Colonic mucosa (tissue), 4 donors: ENCODE results near the gene LRIT1. TPM values are rescaled to one million over a fixed set of nuclear protein-coding genes. Genes with fewer than 3 reads are reported as not detected.

Source experiments
- DNase-seq: peaks from one replicate; pipeline ENCODE4 v3.0.0-alpha.2; 2020
- H3K27ac ChIP-seq: fragments of 200-600 bp; one replicate; pipeline ENCODE4 v1.8.0; 2021
- H3K27me3 ChIP-seq: fragments of 200-600 bp; one replicate; pipeline ENCODE4 v1.8.0; 2021
- H3K36me3 ChIP-seq: fragments of 200-600 bp; one replicate; pipeline ENCODE4 v1.8.0; 2021
- H3K4me1 ChIP-seq: fragments of 200-600 bp; one replicate; pipeline ENCODE4 v1.8.0; 2021; ENCODE audit warnings: mild to moderate bottlenecking
- H3K4me3 ChIP-seq: fragments of 200-600 bp; one replicate; pipeline ENCODE4 v1.8.0; 2021
- H3K9ac ChIP-seq, 2 donors: one replicate each; pipeline ENCODE4 v1.7.0; 2013; ENCODE audit warnings: control low read depth in 2 of 2, low read depth in 2 of 2, low read length in 2 of 2
- H3K9me3 ChIP-seq: fragments of 200-600 bp; one replicate; pipeline ENCODE4 v1.8.0; 2021
- intact Hi-C: fragments of 100-400 bp; cut with DNase I; formaldehyde crosslinking; loops from one replicate; pipeline ENCODE4 v1.14.1; 2022
- total RNA-seq, 2 donors: library from RNA; stranded (reverse); fragmentation: NEBNext Ultra II Directional in 1 of 2; extraction: Animal tissue kit (Norgen Biotek cat#: 25700) in 1 of 2; gene quantifications; one replicate each; pipeline ENCODE4 v1.2.1, GENCODE V29; 2021
- TF ChIP-seq, protein P1 (sequence below): fragments of 200-600 bp; IDR thresholded peaks from one replicate; pipeline ENCODE4 v1.8.0; 2022; ENCODE audit warnings: antibody characterized with exemption, mild to moderate bottlenecking
- donor health status: healthy.
- donor health status: DM: no; HTN: no; CAD: no.
- donor health status: DM: no; HTN: no; CAD: no.

The LRIT1 gene
- total RNA-seq, 2 donors from 2014 or later, result not detected

DNA sequence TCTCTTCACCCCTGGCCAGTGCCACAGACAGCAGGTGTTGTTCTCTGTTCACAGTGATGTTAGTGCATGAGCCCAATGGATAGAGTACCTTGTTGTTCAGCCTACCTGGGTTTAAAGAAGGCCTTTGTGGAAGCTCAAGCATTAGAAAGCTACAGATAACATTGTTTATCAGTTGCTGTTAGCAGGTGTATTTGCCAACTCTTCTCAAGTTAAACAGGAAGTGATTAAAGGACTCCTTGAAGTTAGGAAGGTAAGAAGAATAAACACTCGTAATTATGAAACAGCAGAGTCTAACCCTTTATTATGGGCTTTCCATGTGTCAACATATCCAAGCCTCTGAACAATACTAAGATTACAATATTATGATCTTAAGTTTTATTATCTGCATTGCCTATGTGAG lies 29.4 kb upstream of the LRIT1 start:
- Histone ChIP-seq H3K36me3 (no peaks in the 10 kb centered on the region), H3K27me3 (no peaks in the 10 kb centered on the region), H3K9ac (no peak overlapping the region), H3K27ac (no peak overlapping the region), H3K9me3 (no peaks in the 10 kb centered on the region), H3K4me3 (no peak overlapping the region), H3K4me1 (no peaks in the 10 kb centered on the region)
- intact Hi-C loops, result no loop called here
- no peak for DNase-seq
- TF ChIP-seq, protein P1, sequence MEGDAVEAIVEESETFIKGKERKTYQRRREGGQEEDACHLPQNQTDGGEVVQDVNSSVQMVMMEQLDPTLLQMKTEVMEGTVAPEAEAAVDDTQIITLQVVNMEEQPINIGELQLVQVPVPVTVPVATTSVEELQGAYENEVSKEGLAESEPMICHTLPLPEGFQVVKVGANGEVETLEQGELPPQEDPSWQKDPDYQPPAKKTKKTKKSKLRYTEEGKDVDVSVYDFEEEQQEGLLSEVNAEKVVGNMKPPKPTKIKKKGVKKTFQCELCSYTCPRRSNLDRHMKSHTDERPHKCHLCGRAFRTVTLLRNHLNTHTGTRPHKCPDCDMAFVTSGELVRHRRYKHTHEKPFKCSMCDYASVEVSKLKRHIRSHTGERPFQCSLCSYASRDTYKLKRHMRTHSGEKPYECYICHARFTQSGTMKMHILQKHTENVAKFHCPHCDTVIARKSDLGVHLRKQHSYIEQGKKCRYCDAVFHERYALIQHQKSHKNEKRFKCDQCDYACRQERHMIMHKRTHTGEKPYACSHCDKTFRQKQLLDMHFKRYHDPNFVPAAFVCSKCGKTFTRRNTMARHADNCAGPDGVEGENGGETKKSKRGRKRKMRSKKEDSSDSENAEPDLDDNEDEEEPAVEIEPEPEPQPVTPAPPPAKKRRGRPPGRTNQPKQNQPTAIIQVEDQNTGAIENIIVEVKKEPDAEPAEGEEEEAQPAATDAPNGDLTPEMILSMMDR, result no peak

DNA sequence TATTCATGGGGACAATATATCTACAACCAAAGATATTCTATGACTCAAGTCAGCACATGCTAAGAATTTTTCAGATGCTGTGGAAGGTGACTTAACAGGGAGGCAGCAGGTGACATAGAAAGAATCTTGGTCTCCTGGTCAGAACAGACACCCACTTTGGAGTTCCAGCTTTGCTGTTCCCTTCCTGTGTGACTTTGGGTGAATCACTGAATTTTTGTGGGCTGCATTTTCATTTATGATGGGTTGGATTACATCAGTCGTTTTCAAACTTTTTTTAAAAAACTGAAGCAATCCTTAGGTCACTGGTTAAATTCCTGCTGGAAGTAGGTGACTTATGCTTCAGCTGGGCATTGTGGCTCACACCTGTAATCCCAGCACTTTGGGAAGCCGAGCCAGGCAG lies 28.4 kb upstream of the LRIT1 start:
- Histone ChIP-seq H3K27me3 (no peaks in the 10 kb centered on the region), H3K9me3 (no peaks in the 10 kb centered on the region), H3K4me1 (no peaks in the 10 kb centered on the region), H3K36me3 (no peaks in the 10 kb centered on the region), H3K27ac (no peak overlapping the region), H3K9ac (no peak overlapping the region), H3K4me3 (no peak overlapping the region)
- intact Hi-C loops, result loop anchor here (10.0 kb wide), 1 partner anchor 105 kb away; no protein-coding TSS in a partner anchor
- DNase-seq, result no peak
- TF ChIP-seq, protein P1, result no peak

DNA sequence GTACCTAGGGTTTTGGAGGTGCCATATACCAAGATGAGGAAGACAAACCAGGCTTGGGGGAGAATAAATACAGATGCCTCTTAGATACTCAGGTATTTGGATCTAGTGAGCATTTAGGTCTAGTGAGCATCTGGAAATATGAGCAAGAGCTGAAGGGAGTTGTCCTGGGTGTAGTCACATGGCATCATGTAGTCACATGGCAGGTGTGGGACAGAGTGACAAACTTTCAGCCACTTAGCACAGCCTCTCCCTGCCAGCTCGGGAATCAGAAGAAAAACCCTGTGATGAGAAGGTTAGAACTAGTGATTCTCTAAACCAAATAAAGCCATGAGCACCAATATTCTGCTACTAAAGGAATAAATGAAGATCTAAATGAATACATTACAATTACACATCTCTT lies 27.8 kb upstream of the LRIT1 start:
- Histone ChIP-seq H3K36me3 (no peaks in the 10 kb centered on the region), H3K4me1 (no peaks in the 10 kb centered on the region)
- intact Hi-C loops, result loop anchor here (10.0 kb wide), 1 partner anchor 106 kb away; no protein-coding TSS in a partner anchor

DNA sequence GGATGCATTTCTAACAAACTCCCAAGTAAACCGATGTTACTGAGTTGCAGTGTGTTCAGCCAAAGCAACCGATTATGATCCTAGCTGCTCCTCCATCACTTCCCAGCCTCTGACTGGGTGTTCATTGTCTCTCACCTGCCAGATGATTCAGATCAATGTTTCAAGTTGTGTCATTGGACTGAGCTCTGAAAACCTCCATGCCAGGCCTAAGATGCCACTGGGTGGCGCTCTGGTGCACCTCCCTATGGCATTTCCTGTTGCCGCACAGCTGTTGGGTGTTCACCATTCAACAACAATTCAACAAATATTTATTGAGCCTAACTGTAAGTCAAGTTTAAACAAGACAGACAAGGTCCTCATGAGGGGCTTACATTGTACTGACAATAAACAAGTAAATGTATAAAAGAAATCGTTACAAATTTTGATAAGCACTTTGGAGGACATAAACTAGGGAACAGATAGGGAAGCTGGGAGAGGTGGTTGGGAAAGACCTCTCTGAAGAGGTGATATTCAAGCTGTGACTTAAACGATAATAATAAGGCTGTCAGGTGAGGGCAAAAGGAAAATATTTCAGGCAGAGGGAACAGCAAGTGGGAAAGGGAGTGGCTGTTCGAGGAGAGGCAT lies 26.3 kb upstream of the LRIT1 start:
- H3K9ac ChIP-seq, result no peak overlapping the region
- intact Hi-C loops, result loop anchor here (10.0 kb wide), 1 partner anchor 107 kb away; no protein-coding TSS in a partner anchor
- H3K36me3 ChIP-seq, result no peaks in the 10 kb centered on the region
- H3K9me3 ChIP-seq, result no peaks in the 10 kb centered on the region
- peak overlapping the region; percentile 3 for H3K27ac ChIP-seq
- H3K4me1 ChIP-seq, result no peaks in the 10 kb centered on the region
- TF ChIP-seq, protein P1, result peak; percentile 59
- no peaks in the 10 kb centered on the region for H3K27me3 ChIP-seq
- no peak overlapping the region for H3K4me3 ChIP-seq
- peak; percentile 77 for DNase-seq

More for the DNA sequence above, 27.8 kb upstream of the LRIT1 start:
- no peak overlapping the region for H3K27ac ChIP-seq
- H3K27me3 ChIP-seq, result no peaks in the 10 kb centered on the region
- no peak overlapping the region for H3K4me3 ChIP-seq
- TF ChIP-seq, protein P1, result no peak
- no peak for DNase-seq
- H3K9ac ChIP-seq, result no peak overlapping the region
- H3K9me3 ChIP-seq, result no peaks in the 10 kb centered on the region

DNA sequence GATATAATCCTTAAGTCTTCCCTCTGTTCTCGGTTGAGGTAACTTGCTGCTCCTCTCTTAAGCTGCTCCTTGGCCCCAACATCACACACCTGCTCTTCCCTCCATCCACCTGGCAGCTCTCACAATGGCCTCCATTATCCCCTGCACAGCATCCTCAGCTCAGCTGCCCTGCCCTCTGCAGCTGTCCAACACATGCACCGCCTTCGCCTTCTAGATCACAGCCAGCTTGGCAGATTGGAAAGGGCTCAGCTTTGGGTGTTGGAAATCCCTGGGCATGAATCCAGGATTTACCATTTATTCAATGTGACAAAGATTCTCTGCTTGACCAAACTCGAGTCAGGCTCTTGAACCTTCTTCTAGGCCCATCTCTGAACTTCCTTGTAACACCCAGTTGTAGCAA lies 24.1 kb upstream of the LRIT1 start:
- Histone ChIP-seq H3K9ac (no peak overlapping the region), H3K27me3 (no peaks in the 10 kb centered on the region), H3K9me3 (no peaks in the 10 kb centered on the region), H3K4me3 (no peak overlapping the region), H3K36me3 (no peaks in the 10 kb centered on the region), H3K27ac (no peak overlapping the region), H3K4me1 (no peaks in the 10 kb centered on the region)
- DNase-seq, result no peak
- TF ChIP-seq, protein P1, result no peak
- intact Hi-C loops, result loop anchor here (2.0 to 10.0 kb wide), 2 partner anchors 109 to 275 kb away; no protein-coding TSS in a partner anchor
